ENCODE measurements around the gene ABCC10.
"Not testable (repeated sequence)": the region's sequence is repeated elsewhere in the genome, so short reads cannot be mapped to it uniquely, and the experiment has no call there.

ABCC10 gene

DNA sequence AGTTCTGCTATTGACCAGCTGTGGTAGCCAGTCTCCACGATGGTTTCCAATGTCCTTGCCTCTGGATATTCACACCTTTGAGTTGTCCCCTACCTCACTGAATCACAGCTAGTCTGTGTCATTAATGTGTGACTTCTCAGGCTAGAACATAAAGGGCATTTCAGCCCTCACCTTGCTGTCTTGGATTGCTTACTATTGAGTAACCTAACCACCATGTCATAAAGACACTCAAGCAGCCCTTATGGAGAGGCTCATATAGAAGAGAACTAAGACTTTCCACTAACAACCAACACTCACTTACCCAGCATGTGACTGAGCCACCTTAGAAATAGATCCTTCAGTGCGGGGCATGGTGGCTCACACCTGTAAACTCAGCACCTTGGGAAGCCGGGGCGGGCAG is 19.1 kb upstream of the ABCC10 start:
- DNase-seq: no peak

DNA sequence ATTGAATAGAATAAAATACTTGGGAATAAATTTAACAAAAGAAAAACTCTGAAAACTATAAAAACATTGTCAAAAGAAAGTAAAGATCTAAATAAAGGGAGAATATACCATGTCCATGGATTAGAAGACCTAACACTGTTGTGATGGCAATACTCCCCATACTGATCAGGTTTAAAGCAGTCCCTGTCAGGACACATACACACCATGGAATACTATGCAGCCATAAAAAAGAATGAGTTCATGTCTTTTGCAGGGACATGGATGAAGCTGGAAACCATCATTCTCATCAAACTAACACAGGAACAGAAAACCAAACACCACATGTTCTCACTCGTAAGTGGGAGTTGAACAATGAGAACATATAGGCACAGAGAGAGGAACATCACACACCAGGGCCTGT is 16.6 kb upstream of the ABCC10 start:
- DNase-seq: not testable (repeated sequence)

DNA sequence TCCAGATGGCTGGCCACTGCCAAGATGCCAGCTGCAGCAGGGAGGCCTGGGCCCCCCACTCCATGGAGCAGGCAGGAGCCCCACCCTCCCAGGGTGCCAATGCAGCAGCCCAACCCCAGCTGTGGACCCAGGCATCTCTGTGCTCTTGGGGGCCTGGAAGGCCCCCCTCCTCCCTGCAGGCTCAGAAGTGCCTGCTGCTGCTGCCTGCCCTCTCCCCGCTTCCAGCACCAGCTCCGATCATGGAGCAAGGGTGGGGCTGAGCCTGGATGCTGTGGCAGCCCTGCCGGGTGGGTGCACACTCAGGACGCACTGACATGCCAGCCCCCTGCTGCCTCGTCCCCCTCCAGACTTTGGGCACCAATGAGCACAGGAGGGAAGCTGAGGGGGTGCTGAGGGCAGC is 14.8 kb upstream of the ABCC10 start:
- no peak for DNase-seq

GRCh38 chr6:43413002-43413401 is 14.3 kb upstream of the ABCC10 start:
- no peak for DNase-seq

DNA sequence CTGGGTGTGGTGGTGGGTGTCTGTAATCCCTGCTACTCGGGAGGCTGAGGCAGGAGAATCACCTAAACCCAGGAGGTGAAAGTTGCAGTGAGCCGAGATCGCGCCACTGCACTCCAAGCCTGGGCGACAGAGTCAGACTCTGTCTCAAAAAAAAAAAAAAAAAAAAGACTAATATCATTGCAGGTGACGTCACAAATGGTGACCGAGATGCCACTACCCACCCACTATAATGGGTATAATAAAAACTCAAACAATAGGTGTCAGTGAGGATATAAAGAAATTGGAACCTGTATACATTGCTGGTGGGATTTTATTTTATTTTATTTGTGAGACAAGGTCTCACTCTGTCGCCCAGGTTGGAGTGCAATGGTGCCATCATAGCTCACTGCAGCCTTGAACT is 12.1 kb upstream of the ABCC10 start:
- DNase-seq: not testable (repeated sequence)

DNA sequence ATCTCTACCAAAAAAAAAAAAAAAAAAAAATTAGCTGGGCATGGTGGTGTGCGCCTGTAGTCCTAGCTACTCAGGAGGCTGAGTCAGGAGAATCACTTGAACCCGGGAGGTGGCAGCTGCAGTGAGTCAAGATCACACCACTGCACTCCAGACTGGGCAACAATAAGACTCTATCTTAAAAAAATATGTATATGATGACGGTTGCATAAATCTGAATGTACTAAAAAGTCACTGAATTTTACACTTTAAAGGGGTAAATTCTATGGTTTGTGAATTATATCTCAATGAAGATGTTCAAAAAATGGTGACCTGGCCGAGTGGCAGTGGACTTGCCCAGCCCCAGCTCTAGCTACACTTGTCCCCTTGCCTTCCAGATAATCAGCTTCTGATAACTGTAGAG is 10.4 kb upstream of the ABCC10 start:
- DNase-seq: no peak

DNA sequence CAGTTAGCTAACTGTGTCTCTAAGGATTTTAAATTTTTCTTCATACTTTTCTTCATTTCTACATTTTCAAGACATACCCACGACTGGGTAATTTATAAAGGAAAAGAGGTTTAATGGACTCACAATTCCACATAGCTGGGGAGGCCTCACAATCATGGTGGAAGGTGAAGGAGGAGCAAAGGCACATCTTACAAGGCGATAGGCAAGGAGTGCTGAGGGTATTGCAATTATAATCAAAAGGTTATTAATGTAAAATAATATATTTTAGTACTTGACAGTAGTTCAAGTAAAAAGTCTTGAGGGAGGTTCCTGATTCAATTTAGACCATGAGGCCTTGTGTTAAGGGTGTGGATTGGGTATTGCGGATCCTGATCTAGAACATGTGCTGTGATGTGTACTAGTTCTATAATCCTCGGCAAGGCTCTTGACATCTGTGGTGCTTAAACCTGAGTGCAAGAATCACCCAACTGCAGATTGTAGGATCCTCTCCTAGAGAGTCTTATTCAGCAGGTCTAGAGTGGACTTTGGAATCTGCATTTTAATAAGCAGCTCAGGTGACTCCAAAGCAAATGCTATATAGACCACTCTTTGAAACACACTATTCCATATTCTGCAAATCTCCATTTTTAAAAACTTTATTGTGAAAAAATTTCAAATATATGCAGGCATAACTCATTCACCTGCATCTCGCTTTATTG is 7.2 kb upstream of the ABCC10 start:
- DNase-seq: no peak

DNA sequence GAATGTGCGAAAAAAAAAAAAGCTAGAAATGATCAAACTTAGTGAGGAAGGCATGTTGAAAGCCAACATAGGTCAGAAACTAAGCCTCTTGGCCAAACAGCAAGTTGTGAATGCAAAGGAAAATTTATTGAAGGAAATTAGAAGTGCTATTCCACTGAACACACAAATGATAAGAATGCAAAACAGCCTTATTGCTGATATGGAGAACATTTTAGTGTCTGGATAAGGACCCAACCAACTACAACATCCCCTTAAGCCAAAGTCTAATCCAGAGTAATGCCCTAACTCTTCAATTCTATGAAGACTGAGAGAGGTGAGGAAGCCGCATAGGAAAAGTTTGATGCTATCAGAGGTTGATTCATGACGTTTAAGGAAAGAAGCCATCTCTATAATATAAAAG is 5.5 kb upstream of the ABCC10 start:
- DNase-seq: no peak

GRCh38 chr6:43425083-43425482 is 2.3 kb upstream of the ABCC10 start:
- DNase-seq: not testable (repeated sequence)

DNA sequence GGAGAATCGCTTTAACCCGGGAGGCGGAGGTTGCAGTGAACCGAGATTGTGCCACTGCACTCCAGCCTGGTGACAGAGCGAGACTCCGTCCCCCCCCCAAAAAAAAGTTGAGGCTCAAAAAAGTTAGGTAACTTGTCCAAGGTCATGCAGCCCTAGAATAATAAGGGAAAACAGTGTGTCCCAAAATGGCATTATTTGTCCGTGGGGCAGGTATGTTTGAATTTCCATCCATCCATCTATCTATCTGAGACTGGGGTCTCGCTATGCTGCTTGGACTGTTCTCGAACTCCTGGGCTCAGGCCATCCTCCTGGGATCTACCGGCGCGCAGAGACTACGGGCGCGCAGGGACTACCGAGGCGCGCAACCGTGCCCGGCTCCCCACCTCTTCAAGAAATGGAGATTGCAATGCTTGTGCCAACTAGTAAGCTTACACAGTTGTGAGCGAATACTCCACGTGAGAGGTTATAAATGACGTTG is 374 bp upstream of the ABCC10 start:
- no peak for DNase-seq

DNA sequence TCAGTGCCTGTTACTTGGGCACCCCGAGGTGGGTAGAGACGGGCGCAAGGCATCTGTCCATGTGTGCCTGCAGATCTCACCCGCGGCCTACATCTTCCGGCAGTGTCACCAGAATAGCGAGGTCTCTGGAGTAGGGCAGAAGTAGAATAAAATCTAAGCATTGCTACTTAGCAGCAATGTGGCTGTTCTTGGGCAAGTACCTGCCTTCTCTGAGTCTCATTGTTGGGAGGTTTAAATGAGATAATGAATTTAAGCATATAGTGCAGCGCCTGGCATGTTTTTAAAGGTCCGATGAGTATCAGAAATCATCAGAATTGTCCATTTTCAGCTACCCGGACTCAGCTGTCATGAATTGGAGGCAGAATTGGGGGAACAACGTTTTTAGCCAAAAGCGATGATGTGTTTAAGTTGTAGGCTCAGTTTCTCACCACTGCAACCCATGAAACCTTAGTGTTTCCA is 800 bp downstream of the ABCC10 start:
- no peak for DNase-seq

DNA sequence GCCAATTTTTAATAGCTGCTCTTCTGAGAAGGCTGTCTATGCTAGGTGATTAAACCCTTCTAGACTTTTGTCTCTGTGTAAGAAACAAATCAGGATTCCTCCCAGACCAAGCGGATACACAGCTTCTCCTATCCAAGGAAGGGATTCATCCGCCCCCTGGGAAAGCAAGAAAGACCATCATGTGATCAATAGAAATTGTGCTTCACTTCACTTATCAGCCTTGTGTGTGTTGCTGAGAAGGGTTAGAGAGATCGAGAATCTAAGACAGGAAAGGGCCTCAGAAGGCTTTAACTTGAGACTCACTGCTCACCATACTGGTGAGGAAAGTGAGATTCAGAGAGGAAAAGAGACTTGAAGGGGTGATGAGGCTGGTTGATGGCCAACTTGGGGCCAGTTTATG is 1.5 kb downstream of the ABCC10 start:
- no peak for DNase-seq

DNA sequence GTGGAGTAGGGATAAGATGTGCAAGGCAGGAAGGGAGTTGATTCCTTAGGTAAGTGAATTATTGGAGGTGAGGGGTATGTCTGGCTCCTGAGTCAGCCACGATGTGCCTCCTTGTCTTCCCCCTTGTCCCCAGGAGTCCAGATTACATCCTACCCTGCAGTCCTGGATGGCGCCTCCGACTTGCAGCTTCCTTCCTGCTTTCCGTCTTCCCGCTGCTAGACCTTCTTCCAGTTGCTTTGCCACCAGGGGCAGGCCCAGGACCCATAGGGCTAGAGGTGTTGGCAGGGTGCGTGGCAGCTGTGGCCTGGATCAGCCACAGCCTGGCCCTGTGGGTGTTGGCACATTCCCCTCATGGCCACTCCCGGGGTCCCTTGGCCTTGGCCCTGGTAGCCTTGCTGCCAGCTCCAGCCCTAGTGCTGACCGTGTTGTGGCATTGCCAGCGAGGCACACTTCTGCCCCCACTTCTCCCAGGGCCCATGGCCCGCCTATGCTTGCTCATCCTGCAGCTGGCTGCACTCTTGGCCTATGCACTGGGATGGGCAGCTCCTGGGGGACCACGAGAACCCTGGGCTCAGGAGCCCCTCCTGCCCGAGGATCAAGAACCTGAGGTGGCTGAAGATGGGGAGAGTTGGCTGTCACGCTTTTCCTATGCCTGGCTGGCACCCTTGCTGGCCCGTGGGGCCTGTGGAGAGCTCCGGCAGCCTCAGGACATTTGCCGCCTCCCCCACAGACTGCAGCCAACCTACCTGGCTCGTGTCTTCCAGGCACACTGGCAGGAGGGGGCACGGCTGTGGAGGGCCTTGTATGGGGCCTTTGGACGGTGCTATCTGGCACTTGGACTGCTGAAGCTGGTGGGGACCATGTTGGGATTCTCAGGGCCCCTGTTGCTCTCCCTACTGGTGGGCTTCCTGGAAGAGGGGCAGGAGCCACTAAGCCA is 4.9 kb downstream of the ABCC10 start:
- DNase-seq: no peak

- no peak for DNase-seq
These were observed 5.8 kb downstream of the ABCC10 start for GRCh38 chr6:43433148-43433547.

DNA sequence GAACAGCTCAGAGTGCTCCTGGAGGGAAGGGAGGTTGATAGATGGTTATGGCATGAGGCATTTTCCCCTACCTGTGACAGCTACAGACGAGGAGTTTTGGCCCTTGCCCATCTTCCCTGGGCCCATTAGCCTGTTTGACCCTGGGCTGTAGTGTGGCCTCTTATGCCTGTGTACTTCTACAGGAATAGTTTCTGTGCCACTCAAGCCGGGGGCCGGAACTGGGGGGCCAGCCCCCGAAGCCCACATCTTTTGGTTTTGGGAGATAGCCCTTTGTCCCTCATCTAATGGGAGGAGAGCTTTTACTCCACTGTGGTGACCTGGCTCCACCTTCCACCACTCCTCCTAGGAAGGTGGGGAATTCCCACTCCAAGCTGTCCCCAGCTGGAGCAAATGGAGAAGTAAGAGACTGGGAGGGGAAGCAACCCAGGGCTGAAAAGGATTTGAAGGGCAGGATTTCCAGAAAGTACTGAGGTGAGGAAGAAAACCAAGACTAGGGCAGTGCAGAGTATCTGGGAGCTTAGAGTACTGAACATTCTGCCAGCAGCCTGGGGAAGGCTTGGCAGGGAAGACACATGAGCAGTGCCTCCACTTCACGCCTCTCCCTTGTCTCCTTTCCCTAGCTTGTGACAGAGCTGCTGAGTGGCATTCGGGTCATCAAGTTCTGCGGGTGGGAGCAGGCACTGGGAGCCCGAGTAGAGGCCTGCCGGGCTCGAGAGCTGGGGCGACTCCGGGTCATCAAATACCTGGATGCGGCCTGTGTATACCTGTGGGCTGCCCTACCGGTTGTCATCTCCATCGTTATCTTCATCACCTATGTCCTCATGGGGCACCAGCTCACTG is 6.9 kb downstream of the ABCC10 start:
- no peak for DNase-seq

DNA sequence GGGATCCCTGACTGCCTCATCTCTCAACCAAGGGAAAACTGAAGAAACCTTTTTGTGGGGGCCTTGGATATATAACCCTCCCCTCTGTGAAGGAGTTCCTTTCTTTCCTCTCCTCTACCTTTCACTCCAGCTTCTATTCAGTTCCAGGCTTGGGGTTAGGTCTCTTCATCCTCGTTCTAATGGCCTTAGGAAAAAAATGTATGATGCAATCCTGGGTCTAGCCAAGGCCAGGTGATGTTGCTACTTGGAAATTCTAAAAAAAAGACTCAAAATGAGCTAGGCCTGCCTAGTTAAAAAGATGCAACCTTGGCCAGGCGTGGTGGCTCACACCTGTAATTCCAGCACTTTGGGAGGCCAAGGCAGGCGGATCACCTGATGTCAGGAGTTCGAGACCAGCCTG is 7.6 kb downstream of the ABCC10 start:
- DNase-seq: no peak

- DNase-seq: no peak
These were observed 8.5 kb downstream of the ABCC10 start for GRCh38 chr6:43435682-43436437.

GRCh38 chr6:43436577-43437282 is 9.4 kb downstream of the ABCC10 start:
- DNase-seq: no peak

- no peak for DNase-seq
These were observed 10.4 kb downstream of the ABCC10 start for GRCh38 chr6:43437700-43438099.

- DNase-seq: no peak
These were observed 15.6 kb downstream of the ABCC10 start for GRCh38 chr6:43442935-43443334.

- no peak for DNase-seq
These were observed 16.7 kb downstream of the ABCC10 start for GRCh38 chr6:43444036-43444435.

- no peak for DNase-seq
These were observed 17.2 kb downstream of the ABCC10 start for GRCh38 chr6:43444582-43444981.

Measured in central memory CD4-positive, alpha-beta T cell (primary cell).